Tibial artery (tissue), 4 donors: Measurements from ENCODE around the gene NOD2.

Source experiments
- DNase-seq, 2 donors: peaks; one replicate each; pipeline ENCODE4 v3.0.0-alpha.2; 2019
- H3K27ac ChIP-seq, 2 donors: fragments of 200-600 bp; sonication (generic) in 1 of 2; 1 replicate in 1 of 2; 2 replicates in 1 of 2; pipeline ENCODE4 v1.5.1; 2018 to 2019; ENCODE audit warnings: mild to moderate bottlenecking in 1 of 2
- H3K27me3 ChIP-seq, 2 donors: fragments of 200-600 bp; sonication (generic) in 1 of 2; one replicate each; pipeline versions ENCODE4 v1.5.1 to v1.6.0; 2016 to 2019
- H3K36me3 ChIP-seq, 3 donors: fragments of 200-600 bp; sonication (generic) in 2 of 3; one replicate each; pipeline ENCODE4 v1.5.1; 2016 to 2019; ENCODE audit warnings: mild to moderate bottlenecking in 2 of 3
- H3K4me1 ChIP-seq, 4 donors: fragments of 200-600 bp; sonication (generic) in 2 of 4; 1 replicate in 3 of 4; 2 replicates in 1 of 4; pipeline ENCODE4 v1.5.1; 2016 to 2019
- H3K4me3 ChIP-seq, 2 donors: fragments of 200-600 bp; sonication (generic) in 1 of 2; 1 replicate in 1 of 2; 2 replicates in 1 of 2; pipeline ENCODE4 v1.5.1; 2018 to 2019; ENCODE audit warnings: mild to moderate bottlenecking in 2 of 2
- H3K9me3 ChIP-seq, 3 donors: fragments of 200-600 bp; sonication (generic) in 1 of 3; one replicate each; pipeline ENCODE4 v1.5.1; 2016 to 2019
- CTCF ChIP-seq, 2 experiments: fragments of 200-600 bp in 1 of 2; fragments of 450-650 bp in 1 of 2; IDR thresholded peaks; one replicate each; pipeline ENCODE4 v1.5.1; 2017 to 2019; ENCODE audit warnings: antibody characterized with exemption in 2 of 2, mild to moderate bottlenecking in 1 of 2, moderate library complexity in 1 of 2
- intact Hi-C: fragments of 100-400 bp; cut with DNase I; formaldehyde crosslinking; loops from one replicate; pipeline ENCODE4 v1.15.0; 2023; ENCODE audit warnings: low total_unique reads

Gene NOD2

GRCh38 chr16:50733468-50733867 lies 40.1 kb downstream of the NOD2 start:
- DNase-seq, result no peak
- Histone ChIP-seq H3K36me3 (no peaks in the 10 kb centered on the region), H3K27me3 (no peaks in the 10 kb centered on the region), H3K4me3 (no peak overlapping the region), H3K27ac (peak overlapping the region; percentile 66 to 73), H3K9me3 (no peaks in the 10 kb centered on the region), H3K4me1 (peaks cover 0 to 35% (median 12%) of the 10 kb centered on the region in 4 donors)
- TF ChIP-seq CTCF (IDR thresholded peaks at IDR 0.05), result no peak
- intact Hi-C loops, result no loop called here

GRCh38 chr16:50735629-50736122 lies 42.3 kb downstream of the NOD2 start:
- H3K4me3 ChIP-seq, result no peak overlapping the region
- H3K9me3 ChIP-seq, result no peaks in the 10 kb centered on the region
- H3K4me1 ChIP-seq, result peaks cover 0 to 36% (median 12%) of the 10 kb centered on the region in 4 donors
- no peak overlapping the region for H3K27ac ChIP-seq
- TF ChIP-seq CTCF (IDR thresholded peaks at IDR 0.05), result no peak
- no peak for DNase-seq
- H3K36me3 ChIP-seq, result no peaks in the 10 kb centered on the region
- no peaks in the 10 kb centered on the region for H3K27me3 ChIP-seq
- intact Hi-C loops, result no loop called here

- Histone ChIP-seq H3K27me3 (no peaks in the 10 kb centered on the region), H3K4me1 (peaks cover 0 to 37% (median 15%) of the 10 kb centered on the region in 4 donors), H3K4me3 (no peak overlapping the region), H3K9me3 (no peaks in the 10 kb centered on the region), H3K36me3 (no peaks in the 10 kb centered on the region), H3K27ac (no peak overlapping the region)
- no peak for DNase-seq
- intact Hi-C loops, result no loop called here
- no peak for TF ChIP-seq CTCF (IDR thresholded peaks at IDR 0.05)
Observed at GRCh38 chr16:50736448-50736847, 43.0 kb downstream of the NOD2 start.

GRCh38 chr16:50737420-50737959 lies 44.1 kb downstream of the NOD2 start:
- Histone ChIP-seq H3K27me3 (no peaks in the 10 kb centered on the region), H3K36me3 (no peaks in the 10 kb centered on the region), H3K4me1 (peaks cover 0 to 26% (median 8%) of the 10 kb centered on the region in 4 donors), H3K27ac (no peak overlapping the region), H3K9me3 (no peaks in the 10 kb centered on the region), H3K4me3 (no peak overlapping the region)
- TF ChIP-seq CTCF (IDR thresholded peaks at IDR 0.05), result no peak
- intact Hi-C loops, result no loop called here
- DNase-seq, result no peak

- no peak for DNase-seq
- Histone ChIP-seq H3K9me3 (no peaks in the 10 kb centered on the region), H3K27me3 (no peaks in the 10 kb centered on the region), H3K27ac (no peak overlapping the region), H3K4me1 (peaks cover 0 to 24% (median 15%) of the 10 kb centered on the region in 4 donors), H3K36me3 (no peaks in the 10 kb centered on the region), H3K4me3 (no peak overlapping the region)
- TF ChIP-seq CTCF (IDR thresholded peaks at IDR 0.05), result no peak
- intact Hi-C loops, result no loop called here
Observed at GRCh38 chr16:50739031-50739430, 45.6 kb downstream of the NOD2 start.
